OCI-LY1 (cell line): Measurements from ENCODE around the gene IMP3.

Experiments used
- EZH2 ChIP-seq: fragments of 200-600 bp; sonication (generic), shearing (Covaris generic); IDR thresholded peaks from 2 replicates; pipeline ENCODE4 v1.8.0; 2017; ENCODE audit warnings: borderline replicate concordance, mixed run types, mild to moderate bottlenecking, antibody characterized with exemption, low read length, moderate library complexity, mixed read lengths
- TF ChIP-seq, protein P1 (sequence below): fragments of 200-600 bp; sonication (generic), shearing (Covaris generic); IDR thresholded peaks from 2 replicates; pipeline ENCODE4 v1.5.1; 2017; ENCODE audit warnings: mild to moderate bottlenecking, antibody characterized with exemption, low read length, moderate library complexity, mixed read lengths

DNA sequence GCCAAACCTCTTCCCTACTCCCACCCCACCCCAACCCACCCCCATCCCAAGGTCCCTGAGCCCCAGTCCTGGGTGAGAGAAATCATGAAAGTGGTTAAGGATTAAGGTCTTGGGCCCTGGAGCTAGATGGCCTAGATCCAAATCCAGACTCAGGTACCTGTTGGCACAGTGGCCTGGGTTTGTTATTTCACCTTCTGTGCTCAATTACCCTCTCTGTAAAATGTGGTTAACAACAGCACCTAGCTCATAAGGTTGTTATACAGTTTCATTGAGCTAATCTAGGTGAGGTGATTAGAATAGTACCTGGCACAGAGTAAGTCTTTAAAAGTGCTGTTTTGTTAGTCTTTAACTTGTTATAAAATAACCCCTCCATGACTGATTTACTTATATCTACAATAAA is 8.1 kb downstream of the IMP3 start:
- TF ChIP-seq, protein P1, sequence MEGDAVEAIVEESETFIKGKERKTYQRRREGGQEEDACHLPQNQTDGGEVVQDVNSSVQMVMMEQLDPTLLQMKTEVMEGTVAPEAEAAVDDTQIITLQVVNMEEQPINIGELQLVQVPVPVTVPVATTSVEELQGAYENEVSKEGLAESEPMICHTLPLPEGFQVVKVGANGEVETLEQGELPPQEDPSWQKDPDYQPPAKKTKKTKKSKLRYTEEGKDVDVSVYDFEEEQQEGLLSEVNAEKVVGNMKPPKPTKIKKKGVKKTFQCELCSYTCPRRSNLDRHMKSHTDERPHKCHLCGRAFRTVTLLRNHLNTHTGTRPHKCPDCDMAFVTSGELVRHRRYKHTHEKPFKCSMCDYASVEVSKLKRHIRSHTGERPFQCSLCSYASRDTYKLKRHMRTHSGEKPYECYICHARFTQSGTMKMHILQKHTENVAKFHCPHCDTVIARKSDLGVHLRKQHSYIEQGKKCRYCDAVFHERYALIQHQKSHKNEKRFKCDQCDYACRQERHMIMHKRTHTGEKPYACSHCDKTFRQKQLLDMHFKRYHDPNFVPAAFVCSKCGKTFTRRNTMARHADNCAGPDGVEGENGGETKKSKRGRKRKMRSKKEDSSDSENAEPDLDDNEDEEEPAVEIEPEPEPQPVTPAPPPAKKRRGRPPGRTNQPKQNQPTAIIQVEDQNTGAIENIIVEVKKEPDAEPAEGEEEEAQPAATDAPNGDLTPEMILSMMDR = no peak
- TF ChIP-seq EZH2 = no peak
